Measurements from ENCODE around the gene ATR. TPM values are rescaled to one million over a fixed set of nuclear protein-coding genes. Genes with fewer than 3 reads are reported as not detected.
"Not testable (repeated sequence)": the region's sequence is repeated elsewhere in the genome, so short reads cannot be mapped to it uniquely, and the experiment has no call there.

Gene ATR
- total RNA-seq, 1 donor from 2014 or later = 9.1 TPM

GRCh38 chr3:142595141-142595540, 16.6 kb upstream of the ATR start:
- Histone ChIP-seq H3K4me3 (peak overlapping the region; percentile 84), H3K9me3 (replicated peaks) (no peaks in the 10 kb centered on the region)
- intact Hi-C loops (cut with micrococcal nuclease) = no loop called here

GRCh38 chr3:142592268-142592667, 13.7 kb upstream of the ATR start:
- H3K9me3 ChIP-seq (replicated peaks); DNase-seq; H3K27ac ChIP-seq (replicated peaks); H3K4me3 ChIP-seq; H3K36me3 ChIP-seq; H3K27me3 ChIP-seq (ENCODE audit: low read depth); intact Hi-C loops (cut with micrococcal nuclease): not testable (repeated sequence)
- H3K4me1 ChIP-seq = peaks cover 20% of the 10 kb centered on the region

More at GRCh38 chr3:142595141-142595540, 16.6 kb upstream of the ATR start:
- TF ChIP-seq, protein P1, sequence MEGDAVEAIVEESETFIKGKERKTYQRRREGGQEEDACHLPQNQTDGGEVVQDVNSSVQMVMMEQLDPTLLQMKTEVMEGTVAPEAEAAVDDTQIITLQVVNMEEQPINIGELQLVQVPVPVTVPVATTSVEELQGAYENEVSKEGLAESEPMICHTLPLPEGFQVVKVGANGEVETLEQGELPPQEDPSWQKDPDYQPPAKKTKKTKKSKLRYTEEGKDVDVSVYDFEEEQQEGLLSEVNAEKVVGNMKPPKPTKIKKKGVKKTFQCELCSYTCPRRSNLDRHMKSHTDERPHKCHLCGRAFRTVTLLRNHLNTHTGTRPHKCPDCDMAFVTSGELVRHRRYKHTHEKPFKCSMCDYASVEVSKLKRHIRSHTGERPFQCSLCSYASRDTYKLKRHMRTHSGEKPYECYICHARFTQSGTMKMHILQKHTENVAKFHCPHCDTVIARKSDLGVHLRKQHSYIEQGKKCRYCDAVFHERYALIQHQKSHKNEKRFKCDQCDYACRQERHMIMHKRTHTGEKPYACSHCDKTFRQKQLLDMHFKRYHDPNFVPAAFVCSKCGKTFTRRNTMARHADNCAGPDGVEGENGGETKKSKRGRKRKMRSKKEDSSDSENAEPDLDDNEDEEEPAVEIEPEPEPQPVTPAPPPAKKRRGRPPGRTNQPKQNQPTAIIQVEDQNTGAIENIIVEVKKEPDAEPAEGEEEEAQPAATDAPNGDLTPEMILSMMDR (IDR thresholded peaks at IDR 0.05; ENCODE audit: borderline replicate concordance) = no peak
- no peak for DNase-seq
- Histone ChIP-seq H3K4me1 (peaks cover 25% of the 10 kb centered on the region), H3K36me3 (no peaks in the 10 kb centered on the region), H3K27ac (replicated peaks) (peak overlapping the region; percentile 70), H3K27me3 (ENCODE audit: low read depth) (no peaks in the 10 kb centered on the region)

DNA sequence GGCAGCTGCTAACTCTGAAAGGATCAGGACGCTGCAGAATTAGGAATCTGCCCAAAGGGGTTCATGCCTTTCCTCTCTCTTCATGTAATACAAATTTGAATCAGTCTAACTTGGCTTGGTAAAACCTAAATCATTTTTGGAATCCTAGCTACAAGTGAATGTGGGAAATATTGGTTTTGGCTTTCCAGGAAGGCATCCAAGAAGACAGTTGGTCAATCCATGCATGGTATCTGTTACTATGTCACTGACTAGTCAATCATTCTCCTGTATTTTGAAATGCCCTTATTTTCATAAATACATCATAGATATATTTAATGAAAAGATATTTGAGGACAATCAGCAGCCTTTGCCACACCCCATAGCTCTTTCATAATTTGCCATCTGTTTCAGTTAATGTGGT, 10.2 kb upstream of the ATR start:
- intact Hi-C loops (cut with micrococcal nuclease) = no loop called here
- no peaks in the 10 kb centered on the region for H3K9me3 ChIP-seq (replicated peaks)
- H3K36me3 ChIP-seq = no peaks in the 10 kb centered on the region
- DNase-seq = no peak
- H3K4me3 ChIP-seq = no peak overlapping the region
- H3K27ac ChIP-seq (replicated peaks) = no peak overlapping the region
- TF ChIP-seq, protein P1 (IDR thresholded peaks at IDR 0.05; ENCODE audit: borderline replicate concordance) = no peak
- no peaks in the 10 kb centered on the region for H3K27me3 ChIP-seq (ENCODE audit: low read depth)
- no peaks in the 10 kb centered on the region for H3K4me1 ChIP-seq

GRCh38 chr3:142586803-142587406, 8.4 kb upstream of the ATR start:
- TF ChIP-seq, protein P1 (IDR thresholded peaks at IDR 0.05; ENCODE audit: borderline replicate concordance) = peak; percentile 74
- Histone ChIP-seq H3K27me3 (ENCODE audit: low read depth) (no peaks in the 10 kb centered on the region), H3K4me1 (no peaks in the 10 kb centered on the region), H3K27ac (replicated peaks) (no peak overlapping the region), H3K9me3 (replicated peaks) (no peaks in the 10 kb centered on the region), H3K36me3 (no peaks in the 10 kb centered on the region), H3K4me3 (no peak overlapping the region)
- intact Hi-C loops (cut with micrococcal nuclease) = no loop called here
- no peak for DNase-seq

- H3K9me3 ChIP-seq (replicated peaks); DNase-seq; H3K36me3 ChIP-seq; H3K27me3 ChIP-seq (ENCODE audit: low read depth); intact Hi-C loops (cut with micrococcal nuclease); H3K27ac ChIP-seq (replicated peaks); H3K4me3 ChIP-seq: not testable (repeated sequence)
- peaks cover 34% of the 10 kb centered on the region for H3K4me1 ChIP-seq
Measured at GRCh38 chr3:142581070-142581469, 2.5 kb upstream of the ATR start.

DNA sequence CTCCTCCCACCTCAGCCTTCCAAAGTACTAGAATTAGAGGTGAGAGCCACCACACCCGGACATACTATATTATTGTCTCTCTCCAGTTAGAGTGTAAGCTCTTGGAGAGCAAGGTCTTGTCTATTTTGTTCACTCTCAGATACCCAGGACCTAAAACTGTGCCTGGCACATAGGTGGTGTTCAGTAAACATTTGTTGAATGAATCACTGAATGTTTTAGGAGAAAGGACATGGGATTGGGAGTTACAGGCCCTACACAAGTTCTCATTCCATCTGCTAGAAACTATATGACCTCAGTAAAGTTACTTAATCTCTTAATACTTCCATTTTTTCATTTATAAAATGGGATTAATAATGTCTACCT, 1.5 kb upstream of the ATR start:
- H3K9me3 ChIP-seq (replicated peaks) = no peaks in the 10 kb centered on the region

More for the DNA sequence above, 1.5 kb upstream of the ATR start:
- peaks cover 35% of the 10 kb centered on the region for H3K4me1 ChIP-seq
- TF ChIP-seq, protein P1 (IDR thresholded peaks at IDR 0.05; ENCODE audit: borderline replicate concordance) = no peak
- DNase-seq = no peak
- H3K36me3 ChIP-seq = no peaks in the 10 kb centered on the region
- no peak overlapping the region for H3K27ac ChIP-seq (replicated peaks)
- no peak overlapping the region for H3K4me3 ChIP-seq
- H3K27me3 ChIP-seq (ENCODE audit: low read depth) = no peaks in the 10 kb centered on the region
- intact Hi-C loops (cut with micrococcal nuclease) = no loop called here
